ENCODE results near the gene SLC26A11.
A peak's percentile ranks its signal among the peaks of the same experiment; 100 is the strongest.

SLC26A11 gene

GRCh38 chr17:80183581-80184422 lies 36.4 kb upstream of the SLC26A11 start:
- H3K9ac ChIP-seq: no peak overlapping the region
- H3K27ac ChIP-seq: no peak overlapping the region
- H3K27me3 ChIP-seq: peaks cover under 1% of the 10 kb centered on the region; the same call in 1 of the 2 replicates
- peaks cover 19% of the 10 kb centered on the region for H3K4me1 ChIP-seq
- no peak for TF ChIP-seq Cebpa-rat (IDR thresholded peaks at IDR 0.05)
- H3K36me3 ChIP-seq: no peaks in the 10 kb centered on the region
- no peaks in the 10 kb centered on the region for H3K9me3 ChIP-seq
- no peaks in the 10 kb centered on the region for H4K20me1 ChIP-seq
- no peak overlapping the region for H3K4me2 ChIP-seq
- H3K4me3 ChIP-seq: no peak overlapping the region

GRCh38 chr17:80184423-80184714 lies 35.9 kb upstream of the SLC26A11 start:
- Histone ChIP-seq H3K4me2 (no peak overlapping the region), H3K9me3 (no peaks in the 10 kb centered on the region), H3K9ac (no peak overlapping the region), H3K36me3 (no peaks in the 10 kb centered on the region), H3K4me3 (no peak overlapping the region), H4K20me1 (no peaks in the 10 kb centered on the region), H3K4me1 (peaks cover 19% of the 10 kb centered on the region), H3K27me3 (peaks cover 6% of the 10 kb centered on the region; the same call in 1 of the 2 replicates), H3K27ac (no peak overlapping the region)
- no peak for TF ChIP-seq Cebpa-rat (IDR thresholded peaks at IDR 0.05)

- no peaks in the 10 kb centered on the region for H3K36me3 ChIP-seq
- no peak overlapping the region for H3K27ac ChIP-seq
- H3K27me3 ChIP-seq: peaks cover 12% of the 10 kb centered on the region; the same call in 1 of the 2 replicates
- no peak overlapping the region for H3K9ac ChIP-seq
- TF ChIP-seq Cebpa-rat (IDR thresholded peaks at IDR 0.05): no peak
- no peak overlapping the region for H3K4me2 ChIP-seq
- H3K9me3 ChIP-seq: no peaks in the 10 kb centered on the region
- H3K4me1 ChIP-seq: peaks cover 24% of the 10 kb centered on the region
- no peak overlapping the region for H3K4me3 ChIP-seq
- no peaks in the 10 kb centered on the region for H4K20me1 ChIP-seq
Observed at GRCh38 chr17:80185968-80186367, 34.3 kb upstream of the SLC26A11 start.

- H3K27me3 ChIP-seq: peaks cover 15% of the 10 kb centered on the region
- no peaks in the 10 kb centered on the region for H4K20me1 ChIP-seq
- TF ChIP-seq Cebpa-rat (IDR thresholded peaks at IDR 0.05): no peak
- no peak overlapping the region for H3K27ac ChIP-seq
- no peak overlapping the region for H3K4me3 ChIP-seq
- peaks cover 34% of the 10 kb centered on the region for H3K4me1 ChIP-seq
- no peaks in the 10 kb centered on the region for H3K36me3 ChIP-seq
- peak overlapping the region; percentile 49 for H3K4me2 ChIP-seq
- H3K9me3 ChIP-seq: no peaks in the 10 kb centered on the region
- no peak overlapping the region for H3K9ac ChIP-seq
Observed at GRCh38 chr17:80187090-80187489, 33.1 kb upstream of the SLC26A11 start.

- H3K9me3 ChIP-seq: no peaks in the 10 kb centered on the region
- no peak overlapping the region for H3K27ac ChIP-seq
- no peak overlapping the region for H3K9ac ChIP-seq
- TF ChIP-seq Cebpa-rat (IDR thresholded peaks at IDR 0.05): no peak
- H4K20me1 ChIP-seq: no peaks in the 10 kb centered on the region
- H3K4me3 ChIP-seq: no peak overlapping the region
- H3K36me3 ChIP-seq: no peaks in the 10 kb centered on the region
- H3K4me1 ChIP-seq: peaks cover 37% of the 10 kb centered on the region
- peaks cover 15% of the 10 kb centered on the region for H3K27me3 ChIP-seq
- peak overlapping the region; percentile 49 for H3K4me2 ChIP-seq
Observed at GRCh38 chr17:80187515-80187941, 32.7 kb upstream of the SLC26A11 start.

- no peaks in the 10 kb centered on the region for H3K36me3 ChIP-seq
- H3K27me3 ChIP-seq: peaks cover 15% of the 10 kb centered on the region
- no peak overlapping the region for H3K4me3 ChIP-seq
- no peaks in the 10 kb centered on the region for H3K9me3 ChIP-seq
- no peak overlapping the region for H3K27ac ChIP-seq
- peaks cover 37% of the 10 kb centered on the region for H3K4me1 ChIP-seq
- H3K4me2 ChIP-seq: 0 out of 2 replicates have a peak overlapping the region, but pooled peaks have one; percentile 7
- TF ChIP-seq Cebpa-rat (IDR thresholded peaks at IDR 0.05): no peak
- H4K20me1 ChIP-seq: no peaks in the 10 kb centered on the region
- no peak overlapping the region for H3K9ac ChIP-seq
Observed at GRCh38 chr17:80189611-80190010, 30.6 kb upstream of the SLC26A11 start.

- H4K20me1 ChIP-seq: no peaks in the 10 kb centered on the region
- H3K4me2 ChIP-seq: no peak overlapping the region
- H3K27ac ChIP-seq: no peak overlapping the region
- H3K27me3 ChIP-seq: peaks cover 15% of the 10 kb centered on the region
- H3K9ac ChIP-seq: no peak overlapping the region
- no peaks in the 10 kb centered on the region for H3K9me3 ChIP-seq
- H3K4me3 ChIP-seq: no peak overlapping the region
- H3K4me1 ChIP-seq: peaks cover 37% of the 10 kb centered on the region
- TF ChIP-seq Cebpa-rat (IDR thresholded peaks at IDR 0.05): no peak
- no peaks in the 10 kb centered on the region for H3K36me3 ChIP-seq
Observed at GRCh38 chr17:80190716-80191115, 29.5 kb upstream of the SLC26A11 start.

GRCh38 chr17:80191192-80191591 lies 29.0 kb upstream of the SLC26A11 start:
- H3K36me3 ChIP-seq: no peaks in the 10 kb centered on the region
- H3K4me1 ChIP-seq: peaks cover 37% of the 10 kb centered on the region
- H3K27me3 ChIP-seq: peaks cover 15% of the 10 kb centered on the region
- no peaks in the 10 kb centered on the region for H3K9me3 ChIP-seq
- H4K20me1 ChIP-seq: no peaks in the 10 kb centered on the region
- H3K9ac ChIP-seq: no peak overlapping the region
- no peak overlapping the region for H3K27ac ChIP-seq
- peak overlapping the region; percentile 68 for H3K4me2 ChIP-seq
- no peak for TF ChIP-seq Cebpa-rat (IDR thresholded peaks at IDR 0.05)
- H3K4me3 ChIP-seq: no peak overlapping the region

- Histone ChIP-seq H3K27me3 (peaks cover 15% of the 10 kb centered on the region), H3K9me3 (no peaks in the 10 kb centered on the region), H3K9ac (no peak overlapping the region), H4K20me1 (no peaks in the 10 kb centered on the region), H3K36me3 (no peaks in the 10 kb centered on the region), H3K4me2 (peak overlapping the region; percentile 68), H3K4me3 (no peak overlapping the region), H3K4me1 (peaks cover 36% of the 10 kb centered on the region), H3K27ac (no peak overlapping the region)
- no peak for TF ChIP-seq Cebpa-rat (IDR thresholded peaks at IDR 0.05)
Observed at GRCh38 chr17:80191865-80192661, 28.2 kb upstream of the SLC26A11 start.

- Histone ChIP-seq H3K27me3 (peaks cover 3% of the 10 kb centered on the region), H3K9ac (no peak overlapping the region)
- TF ChIP-seq Cebpa-rat (IDR thresholded peaks at IDR 0.05): no peak
Observed at GRCh38 chr17:80195141-80195540, 25.1 kb upstream of the SLC26A11 start.

More at GRCh38 chr17:80195141-80195540, 25.1 kb upstream of the SLC26A11 start:
- no peak overlapping the region for H3K27ac ChIP-seq
- no peak overlapping the region for H3K4me2 ChIP-seq
- no peaks in the 10 kb centered on the region for H4K20me1 ChIP-seq
- no peaks in the 10 kb centered on the region for H3K9me3 ChIP-seq
- no peak overlapping the region for H3K4me3 ChIP-seq
- H3K36me3 ChIP-seq: no peaks in the 10 kb centered on the region
- peaks cover 14% of the 10 kb centered on the region for H3K4me1 ChIP-seq

All from BLaER1 (cell line).